HK-2 (cell line): ENCODE measurements around the gene LGALS3BP.
"Not testable (repeated sequence)": the region's sequence is repeated elsewhere in the genome, so short reads cannot be mapped to it uniquely, and the experiment has no call there.

Source experiments
- DNase-seq: peaks from one replicate; pipeline ENCODE4 v3.0.0-alpha.2; 2018; ENCODE audit not compliant: unreplicated experiment

LGALS3BP gene

DNA sequence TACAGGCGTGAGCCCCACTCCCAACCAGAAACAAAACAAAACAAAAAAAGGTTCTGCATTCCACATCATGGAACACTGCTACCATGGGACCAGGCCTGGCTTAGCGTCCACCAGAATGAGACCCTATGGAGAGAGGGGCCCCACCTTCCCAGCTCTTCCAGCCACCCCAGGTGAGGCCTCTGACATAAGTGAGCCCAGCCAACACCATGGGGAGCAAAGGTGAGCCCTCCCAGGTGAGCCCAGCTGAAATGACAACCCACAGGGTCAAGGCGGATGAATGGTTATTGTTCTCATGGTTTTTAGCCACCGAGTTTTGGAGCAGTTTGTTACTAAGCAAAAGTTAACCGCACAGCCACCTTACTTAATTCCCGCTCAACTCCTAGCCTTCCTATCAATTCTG is 16.3 kb downstream of the LGALS3BP start:
- no peak for DNase-seq

DNA sequence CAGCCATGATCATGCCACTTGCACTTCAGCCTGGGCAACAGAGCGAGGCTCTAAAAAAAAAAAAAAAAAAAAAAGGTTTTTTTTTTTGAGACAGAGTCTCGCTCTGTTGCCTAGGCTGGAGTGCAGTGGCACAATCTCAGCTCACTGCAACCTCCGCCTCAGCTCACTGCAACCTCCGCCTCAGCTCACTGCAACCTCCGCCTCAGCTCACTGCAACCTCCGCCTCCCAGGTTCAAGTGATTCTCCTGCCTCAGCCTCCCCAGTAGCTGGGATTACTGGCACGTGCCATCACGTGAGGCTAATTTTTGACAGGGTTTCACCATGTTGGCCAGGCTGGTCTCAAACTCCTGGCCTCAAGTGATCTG is 16.8 kb downstream of the LGALS3BP start:
- not testable (repeated sequence) for DNase-seq

DNA sequence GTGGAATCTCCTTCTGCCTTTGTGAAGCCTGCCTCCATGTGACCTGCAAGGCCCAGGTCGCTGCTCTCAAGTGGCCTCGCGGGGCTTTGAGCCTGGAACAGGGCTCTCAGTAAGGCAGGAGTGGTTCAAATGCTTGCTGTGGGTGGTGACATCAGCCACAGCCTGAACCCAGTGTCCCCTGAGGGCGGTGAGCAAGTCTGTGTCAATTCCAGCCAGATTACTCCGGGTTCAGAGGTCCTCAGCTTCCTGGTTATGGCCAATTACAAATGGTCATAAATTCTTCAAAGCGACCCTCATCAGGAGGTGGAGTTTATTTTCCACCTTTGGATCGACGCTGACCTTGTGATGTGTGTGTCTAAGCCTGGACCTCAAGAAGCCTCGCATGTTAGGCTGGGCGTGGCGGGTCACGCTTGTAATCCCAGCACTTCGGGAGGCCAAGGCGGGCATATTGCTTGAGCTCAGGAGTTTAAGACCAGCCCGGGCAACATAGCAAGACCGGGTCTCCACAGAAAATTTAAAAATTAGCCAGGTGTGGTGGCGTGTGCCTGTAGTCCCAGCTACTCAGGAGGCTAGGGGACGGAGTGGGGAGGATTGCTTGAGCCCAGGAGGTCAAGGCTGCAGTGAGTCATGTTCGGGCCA is 17.3 kb downstream of the LGALS3BP start:
- no peak for DNase-seq

DNA sequence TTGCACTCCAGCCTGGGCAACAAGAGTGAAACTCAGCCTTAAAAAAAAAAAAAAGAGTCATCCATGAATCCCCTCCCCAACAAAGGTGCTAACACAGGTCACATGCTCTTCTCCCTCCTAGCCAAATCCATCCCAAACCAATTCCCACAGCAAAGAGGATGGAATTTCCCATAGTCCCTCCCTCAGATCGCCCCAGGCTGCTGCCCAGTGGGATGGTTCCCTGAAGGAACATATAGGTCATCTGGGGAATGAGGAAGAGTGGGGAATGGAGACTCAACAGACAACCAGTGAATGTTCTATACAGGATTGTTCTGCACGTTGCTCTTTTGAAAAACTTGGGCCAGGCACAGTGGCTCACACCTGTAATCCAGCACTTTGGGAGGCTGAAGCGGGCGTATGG is 18.2 kb downstream of the LGALS3BP start:
- DNase-seq: no peak

DNA sequence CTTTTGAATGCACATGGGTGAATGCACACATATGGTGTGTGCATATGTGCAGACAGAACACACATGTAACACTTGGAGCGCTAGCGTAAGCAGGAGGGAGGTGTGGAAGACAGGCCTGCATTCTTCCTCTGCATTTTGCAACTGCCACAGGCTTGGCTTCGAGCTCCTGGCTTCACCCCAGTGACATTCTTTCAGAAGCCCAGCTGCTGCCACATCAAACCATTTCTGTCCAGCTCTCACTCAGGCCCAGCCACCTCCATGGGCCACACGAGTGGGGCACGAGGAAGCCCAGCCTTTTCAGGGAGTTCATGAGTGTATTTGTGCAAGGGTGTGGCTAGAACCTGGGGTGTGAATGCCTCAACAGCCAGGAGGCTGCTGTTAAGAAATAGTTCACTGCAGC is 18.8 kb downstream of the LGALS3BP start:
- DNase-seq: no peak

DNA sequence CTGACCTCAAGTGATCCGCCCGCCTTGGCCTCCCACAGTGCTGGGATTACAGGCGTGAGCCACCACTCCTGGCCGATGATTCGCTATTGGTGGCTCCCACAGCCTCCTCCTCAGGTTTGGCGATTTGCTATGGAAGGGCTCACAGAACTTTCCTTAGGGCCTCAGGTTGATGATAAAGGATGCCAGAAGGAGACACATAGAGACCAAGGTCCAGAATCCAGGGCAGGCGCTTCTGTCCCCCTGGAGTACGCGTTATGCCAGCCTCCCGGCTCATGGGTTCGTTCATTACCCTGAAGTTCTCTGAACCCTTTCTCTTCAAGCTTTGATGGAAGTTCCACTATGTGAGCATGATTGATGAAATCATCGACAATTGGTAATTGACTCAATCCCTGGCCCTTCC is 19.9 kb downstream of the LGALS3BP start:
- no peak for DNase-seq

DNA sequence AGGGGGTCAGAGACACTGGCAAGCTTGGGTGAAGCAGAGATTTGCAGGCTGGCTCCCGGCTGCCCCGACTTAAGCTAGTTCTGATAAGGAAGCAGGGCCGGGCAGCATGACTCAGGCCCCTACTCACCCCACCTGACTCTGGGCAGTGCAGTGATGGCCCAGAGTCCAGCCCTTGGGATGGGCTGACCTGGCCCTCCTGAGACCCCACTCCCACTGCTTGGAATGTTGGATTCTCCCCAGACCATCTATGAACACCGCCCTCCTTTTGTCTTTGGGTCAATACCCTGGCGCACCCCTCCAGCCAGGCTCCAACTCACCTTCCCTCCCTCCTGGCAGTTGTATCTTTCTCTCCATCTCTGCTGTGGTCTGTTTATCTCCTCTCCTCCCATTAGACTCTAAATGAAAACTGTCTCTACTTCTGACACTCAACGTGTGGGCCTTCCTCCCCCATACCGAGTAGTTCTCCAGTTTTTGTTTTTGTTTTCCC is 21.0 kb downstream of the LGALS3BP start:
- no peak for DNase-seq

DNA sequence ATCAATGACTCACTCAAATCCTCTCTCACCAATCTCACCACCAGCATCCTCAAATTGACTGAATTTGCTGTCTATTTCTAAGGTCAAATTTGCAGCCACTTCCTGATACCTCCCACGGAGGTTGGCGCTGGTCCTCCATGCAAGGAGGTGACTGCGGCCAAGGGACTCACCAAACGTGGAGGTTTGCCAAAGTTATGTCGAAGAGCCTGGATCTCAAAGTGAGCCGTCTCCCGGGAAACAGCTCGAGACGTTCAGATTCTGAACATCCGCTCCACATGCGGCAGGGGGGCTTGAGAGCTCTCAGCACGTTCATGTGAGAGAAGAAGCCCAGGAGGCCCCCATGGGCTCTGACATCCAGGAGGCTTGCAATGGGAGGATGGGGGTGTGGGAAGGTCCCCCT is 22.6 kb downstream of the LGALS3BP start:
- DNase-seq: no peak

DNA sequence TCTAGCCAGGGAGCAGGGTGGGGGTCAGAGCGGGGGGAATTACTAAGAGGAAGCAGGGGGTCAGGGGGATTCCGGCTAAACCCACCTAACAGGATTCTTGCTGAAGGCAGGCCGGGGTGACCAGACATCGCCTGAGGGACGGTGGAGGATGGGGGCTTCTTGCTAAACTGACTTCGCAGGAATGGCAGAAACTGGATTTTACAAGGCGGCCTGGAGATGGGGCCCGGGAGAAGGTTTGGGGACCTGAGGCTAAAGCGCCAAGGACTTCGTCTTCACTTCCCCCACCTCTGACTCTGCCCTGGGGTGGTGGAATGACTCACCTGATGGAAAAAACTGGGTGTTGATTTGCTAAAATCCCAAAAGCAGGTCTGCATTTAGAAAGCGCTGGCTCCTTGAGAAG is 23.5 kb downstream of the LGALS3BP start:
- no peak for DNase-seq

DNA sequence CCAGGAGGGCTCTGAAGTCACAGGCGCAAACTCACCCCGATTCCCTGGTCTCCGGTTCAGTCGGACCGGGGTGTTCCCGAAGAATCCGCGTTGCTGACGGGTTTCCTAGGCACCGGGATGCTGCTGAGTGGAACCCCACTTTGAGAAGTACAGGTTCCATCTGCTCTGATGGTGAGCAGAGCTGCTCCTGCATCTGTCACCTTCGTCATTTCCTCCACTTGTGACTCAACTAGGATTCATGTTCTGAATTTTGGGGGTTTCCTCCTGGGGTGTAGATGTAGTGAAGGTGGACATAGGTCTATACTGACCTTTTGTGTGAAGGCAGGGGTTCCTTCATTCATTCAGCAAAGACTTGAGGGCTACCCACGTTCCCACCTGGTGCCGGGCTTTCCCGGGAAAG is 25.0 kb downstream of the LGALS3BP start:
- no peak for DNase-seq

DNA sequence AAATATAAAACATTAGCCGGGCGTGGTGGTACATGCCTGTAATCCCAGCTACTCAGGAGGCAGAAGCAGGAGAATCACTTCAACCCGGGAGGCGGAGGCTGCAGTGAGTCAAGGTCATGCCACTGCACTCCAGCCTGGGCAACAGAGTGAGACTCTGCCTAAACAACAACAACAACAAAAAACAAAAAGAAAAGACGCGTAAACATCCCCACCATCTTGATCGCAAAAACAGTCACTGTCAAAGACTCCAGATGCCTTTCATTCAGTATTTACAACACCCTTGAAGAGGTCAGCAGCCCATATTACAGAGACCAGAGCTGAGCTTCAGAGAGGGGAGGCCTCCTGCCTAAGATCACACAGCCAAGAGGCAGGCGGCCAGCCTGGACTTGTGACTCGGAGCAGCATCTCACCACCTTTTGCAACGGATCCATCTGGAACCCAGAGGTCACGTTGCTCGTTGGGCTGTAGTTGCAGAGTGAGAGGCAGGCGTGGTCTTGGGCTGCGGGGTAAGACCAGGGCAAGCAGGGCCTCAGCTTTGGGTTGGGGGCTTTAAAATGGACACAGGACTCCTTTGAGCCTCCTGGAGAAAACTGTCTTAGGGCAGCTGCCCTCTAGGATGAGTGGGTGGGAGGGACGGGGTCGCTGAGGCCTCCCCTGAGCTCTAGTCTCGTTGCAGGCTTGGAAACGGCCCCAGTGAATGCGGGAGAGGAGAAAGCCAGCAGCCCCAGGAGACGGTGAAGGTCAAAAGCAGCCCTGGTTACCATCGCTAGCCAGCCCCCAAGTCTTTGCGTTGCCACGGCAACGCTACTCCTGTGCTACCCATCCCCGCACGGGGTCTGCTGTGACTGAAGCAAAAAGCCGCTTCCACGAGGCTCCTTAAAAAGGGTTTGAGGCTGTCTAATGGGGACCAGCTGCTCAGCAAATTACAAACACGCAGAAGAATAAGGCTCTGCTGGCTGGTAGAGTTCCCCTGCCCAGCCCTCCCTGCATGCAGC is 26.1 kb downstream of the LGALS3BP start:
- DNase-seq: no peak

DNA sequence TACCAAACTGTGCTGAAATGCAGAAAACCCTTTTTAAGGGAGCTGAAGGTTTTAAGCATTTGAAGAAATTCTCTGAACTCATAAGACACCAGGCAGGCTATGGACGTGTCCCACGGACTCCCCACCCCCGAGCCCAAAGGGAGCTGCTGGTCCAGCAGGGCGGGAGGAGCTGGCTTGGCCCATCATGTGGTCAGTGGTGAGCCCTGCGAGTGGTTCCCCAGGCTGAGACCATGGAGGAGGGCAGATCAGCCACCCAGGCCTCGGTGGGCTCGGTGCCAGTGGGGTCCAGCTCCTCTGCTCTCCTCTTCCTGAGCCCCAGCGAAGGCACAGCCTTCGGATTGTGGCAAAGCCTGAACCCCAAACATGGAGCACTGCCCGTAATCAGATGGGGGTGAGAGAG is 27.0 kb downstream of the LGALS3BP start:
- DNase-seq: no peak

DNA sequence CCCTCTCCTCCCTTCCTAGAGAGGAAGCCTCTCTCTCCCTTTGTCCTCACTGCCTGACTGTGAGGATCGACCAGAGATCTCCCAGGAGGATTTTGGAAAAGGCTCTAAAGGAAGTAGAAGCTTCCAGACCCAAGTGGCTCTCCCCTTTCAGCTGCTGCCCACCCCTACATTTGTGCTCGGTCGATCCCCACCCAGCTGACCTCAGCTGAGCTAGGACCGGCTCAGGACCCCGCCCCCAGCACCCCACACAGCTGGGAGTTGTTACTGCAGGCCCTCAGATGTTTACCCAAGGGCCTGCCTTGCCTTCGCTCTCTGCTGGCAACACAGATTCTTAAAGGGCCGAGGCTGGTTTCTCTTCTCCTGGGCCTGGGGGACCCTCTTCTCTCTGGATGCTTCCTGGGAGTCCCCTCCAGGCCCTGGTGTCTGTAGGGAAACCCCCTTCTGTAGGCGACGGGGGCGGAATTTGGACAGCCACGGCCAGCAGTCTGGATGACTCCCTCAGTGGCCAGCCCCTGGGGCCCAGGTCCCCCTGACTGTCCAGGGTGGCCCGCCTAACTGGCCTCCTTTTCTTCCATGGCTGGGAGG is 27.7 kb downstream of the LGALS3BP start:
- DNase-seq: no peak

DNA sequence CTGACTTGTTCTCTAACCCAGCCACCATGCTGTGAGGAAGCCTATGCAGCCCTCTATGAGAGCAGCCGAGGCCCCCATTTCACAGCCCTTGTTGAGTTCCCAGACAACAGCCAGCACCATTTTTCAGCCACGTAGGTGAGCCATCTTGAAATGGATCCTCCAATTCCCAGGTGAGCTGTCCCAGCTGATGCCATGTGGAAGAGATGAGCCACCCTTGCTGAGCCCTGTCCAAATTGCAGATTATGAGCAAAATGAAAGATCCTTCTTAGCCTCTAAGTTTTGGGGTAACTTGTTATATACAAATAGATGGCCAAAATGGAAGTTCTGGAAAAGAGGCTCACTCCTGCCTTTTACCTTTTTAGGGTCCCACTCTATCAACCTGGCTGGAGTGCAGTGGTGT is 28.9 kb downstream of the LGALS3BP start:
- no peak for DNase-seq

DNA sequence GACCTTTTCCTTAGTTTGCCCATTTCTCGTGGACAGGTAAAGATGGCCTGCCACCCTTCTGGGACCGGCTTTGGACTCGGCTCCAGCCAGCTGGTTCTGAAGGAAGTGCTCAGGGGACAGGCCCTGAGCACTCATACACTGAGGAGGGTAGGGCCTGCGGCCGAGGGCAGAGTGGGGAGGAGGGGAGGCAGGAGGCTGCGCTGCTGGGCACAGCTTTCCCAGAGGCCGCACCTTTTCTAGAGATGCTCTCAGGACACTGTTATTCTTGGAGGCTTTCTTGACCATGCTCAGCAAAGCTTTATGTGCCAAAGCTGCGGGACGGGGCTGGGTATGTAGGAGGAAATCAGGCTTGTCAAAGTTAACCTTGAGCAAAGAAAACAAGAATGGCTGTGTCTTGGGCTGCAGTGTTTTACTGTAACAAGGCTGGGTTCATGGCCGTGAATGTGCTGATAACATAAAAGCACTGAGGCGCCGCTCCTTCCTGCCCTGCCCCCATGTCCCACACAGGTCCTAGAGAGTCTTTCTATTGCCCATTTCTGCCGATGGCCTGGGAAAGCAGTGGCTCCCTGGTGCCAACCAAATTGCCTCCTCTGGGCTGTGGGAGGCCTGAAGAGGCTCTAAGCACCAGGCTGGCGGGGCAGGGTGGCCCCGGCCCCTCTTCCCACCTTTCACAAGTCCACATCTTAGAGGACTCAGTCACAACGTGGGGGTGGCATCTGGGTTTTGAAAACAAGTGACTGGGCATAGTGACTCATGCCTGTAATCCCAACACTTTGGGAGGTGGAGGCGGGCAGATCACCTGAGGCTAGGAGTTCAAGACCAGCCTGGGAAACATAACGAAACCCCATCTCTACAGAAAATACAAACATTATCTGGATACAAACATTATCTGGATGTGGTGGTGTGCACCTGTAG is 32.2 kb downstream of the LGALS3BP start:
- DNase-seq: no peak

DNA sequence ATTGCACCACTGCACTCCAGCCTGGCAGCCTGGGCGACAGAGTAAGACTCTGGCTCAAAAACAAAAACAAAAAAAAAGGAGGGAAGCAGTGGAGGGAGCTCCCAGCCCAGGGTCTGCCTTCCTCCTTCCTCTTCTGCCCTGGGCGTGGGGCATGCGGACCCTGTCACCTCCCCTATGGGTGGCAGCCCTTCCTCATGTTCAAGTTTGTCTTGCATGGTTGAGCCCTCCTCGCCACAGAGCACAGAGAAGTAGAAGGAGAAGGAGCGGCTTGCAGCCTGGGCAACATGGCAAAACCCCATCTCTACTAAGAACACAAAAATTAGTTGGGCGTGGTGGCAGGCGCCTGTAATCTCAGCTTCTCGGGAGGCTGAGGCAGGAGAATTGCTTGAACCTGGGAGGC is 33.1 kb downstream of the LGALS3BP start:
- DNase-seq: no peak

DNA sequence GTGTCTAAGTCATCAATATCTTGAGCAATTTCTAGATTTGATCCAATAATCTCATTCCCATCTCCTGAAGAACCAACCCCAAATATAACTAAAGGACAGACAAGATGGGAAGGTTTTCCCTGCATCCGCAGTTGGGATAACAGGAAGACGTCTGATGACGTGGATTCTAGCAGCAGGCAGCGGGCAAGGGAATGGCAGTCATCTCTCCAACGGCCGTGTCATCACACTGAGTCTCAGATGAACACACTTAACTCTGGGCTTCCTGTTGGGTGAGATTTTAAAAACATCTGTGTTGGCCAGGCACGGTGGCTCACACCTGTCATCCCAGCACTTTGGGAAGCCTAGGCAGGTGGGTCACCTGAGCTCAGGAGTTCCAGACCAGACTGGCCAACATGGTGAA is 33.6 kb downstream of the LGALS3BP start:
- no peak for DNase-seq

DNA sequence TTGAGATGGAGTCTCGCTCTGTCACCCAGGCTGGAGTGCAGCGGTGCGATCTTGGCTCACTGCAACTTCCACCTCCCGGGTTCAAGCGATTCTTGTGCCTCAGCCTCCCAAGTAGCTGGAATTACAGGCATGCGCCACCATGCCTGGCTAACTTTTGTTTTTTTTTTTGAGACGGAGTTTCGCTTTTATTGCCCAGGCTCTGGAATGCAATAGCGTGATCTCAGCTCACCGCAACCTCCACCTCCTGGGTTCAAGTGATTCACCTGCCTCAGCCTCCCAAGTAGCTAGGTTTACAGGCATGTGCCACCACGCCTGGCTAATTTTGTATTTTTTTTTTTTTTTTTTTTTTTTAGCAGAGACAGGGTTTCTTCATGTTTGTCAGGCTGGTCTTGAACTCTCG is 34.3 kb downstream of the LGALS3BP start:
- DNase-seq: not testable (repeated sequence)

DNA sequence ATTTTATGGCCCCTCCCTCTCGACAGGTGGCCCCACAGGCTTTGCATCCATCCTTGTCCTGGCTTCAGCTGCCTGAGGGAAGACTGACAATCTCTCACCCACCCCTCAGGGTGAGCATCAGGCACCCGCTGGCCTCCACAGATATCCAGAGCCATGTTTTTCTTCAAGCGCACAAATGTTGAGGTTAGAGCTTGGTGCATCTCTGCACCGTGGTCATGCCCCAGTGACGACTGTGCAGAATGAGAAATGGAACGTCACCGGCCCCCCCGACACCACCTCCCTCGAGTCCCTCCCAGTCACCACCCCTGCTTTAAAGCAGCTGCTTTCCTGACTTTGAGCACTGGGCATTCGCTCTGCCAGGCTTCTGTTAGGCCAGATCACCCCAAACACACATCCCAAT is 34.8 kb downstream of the LGALS3BP start:
- no peak for DNase-seq

DNA sequence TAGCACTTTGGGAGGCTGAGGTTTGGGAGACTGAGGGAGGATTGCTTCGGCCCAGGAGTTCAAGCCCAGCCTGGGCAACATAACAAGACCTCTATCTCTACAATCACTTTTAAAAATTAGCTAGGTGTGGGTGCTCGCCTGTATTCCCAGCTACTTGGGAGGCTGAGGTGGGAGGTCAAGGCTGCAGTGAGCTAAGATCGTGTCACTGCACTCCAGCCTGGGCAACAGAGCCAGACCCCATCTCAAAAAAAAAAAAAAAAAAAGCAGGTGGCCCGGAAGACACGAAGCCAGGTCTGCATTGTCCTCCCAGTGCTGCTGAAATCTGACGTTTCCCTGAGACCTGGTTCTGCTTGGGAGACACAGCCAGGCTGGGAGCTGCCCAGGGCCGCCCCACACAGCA is 35.7 kb downstream of the LGALS3BP start:
- DNase-seq: no peak

DNA sequence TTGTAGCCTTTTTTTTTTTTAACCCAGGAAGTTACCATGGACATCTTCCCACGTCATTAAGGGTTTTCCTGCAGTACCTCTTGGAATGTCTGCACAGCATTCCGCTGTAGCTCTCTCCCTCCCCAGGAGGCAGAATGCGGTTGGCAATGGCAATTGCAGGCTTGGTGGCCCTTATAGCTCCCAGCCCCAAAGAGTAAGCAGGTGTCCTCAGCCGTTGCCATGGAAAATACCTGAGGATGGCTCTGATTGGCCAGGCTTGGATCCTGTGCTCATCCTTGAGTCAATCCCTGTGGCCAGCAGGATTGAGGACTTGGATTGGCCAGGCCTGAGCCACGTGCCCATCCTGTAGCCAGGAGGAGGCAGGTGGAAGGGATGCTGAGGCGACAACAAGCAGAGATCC is 39.0 kb downstream of the LGALS3BP start:
- no peak for DNase-seq

DNA sequence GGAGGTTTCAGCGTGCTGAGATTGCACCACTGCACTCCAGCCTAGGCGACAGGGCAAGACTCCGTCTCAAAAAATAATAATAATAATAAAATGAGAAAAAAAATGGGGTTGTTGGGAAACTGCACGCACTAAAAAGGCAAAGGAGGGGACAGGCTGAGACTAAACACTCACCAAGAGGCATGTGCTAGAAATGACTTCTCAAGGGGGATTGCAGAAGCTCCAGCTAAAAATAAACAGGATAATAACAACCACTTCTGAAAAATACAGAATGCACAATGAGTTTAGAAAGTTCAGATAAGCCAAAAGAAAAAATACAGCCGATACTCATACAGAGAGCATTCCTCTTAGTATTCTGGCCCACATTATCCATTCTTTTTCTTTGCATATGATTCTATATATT is 39.5 kb downstream of the LGALS3BP start:
- no peak for DNase-seq
